DOHH2 (cell line): ENCODE data around the gene MAT2B.

Experiments used
- H3F3A ChIP-seq: fragments of 200-600 bp; sonication (generic), shearing (Covaris generic); 2 replicates; pipeline ENCODE4 v1.6.0; 2016; ENCODE audit warnings: antibody characterized with exemption, mild to moderate bottlenecking; ENCODE audit not compliant: control insufficient read depth, insufficient read depth
- H3K27ac ChIP-seq: fragments of 200-600 bp; sonication (generic); 2 replicates; pipeline ENCODE4 v1.5.1; 2014; ENCODE audit warnings: low read depth, mild to moderate bottlenecking, low read length, moderate library complexity
- H3K27me3 ChIP-seq: fragments of 200-600 bp; sonication (generic); 2 replicates; pipeline ENCODE4 v1.6.1; 2014; ENCODE audit warnings: mild to moderate bottlenecking, low read length, mixed read lengths; ENCODE audit not compliant: control insufficient read depth
- H3K36me3 ChIP-seq: fragments of 200-600 bp; sonication (generic); 2 replicates; pipeline ENCODE4 v1.6.1; 2014; ENCODE audit warnings: mild to moderate bottlenecking, low read length, moderate library complexity, mixed read lengths; ENCODE audit not compliant: control insufficient read depth
- H3K4me1 ChIP-seq: fragments of 200-600 bp; sonication (generic); 2 replicates; pipeline ENCODE4 v1.6.1; 2014; ENCODE audit warnings: mild to moderate bottlenecking, low read length, mixed read lengths; ENCODE audit not compliant: control insufficient read depth
- H3K4me2 ChIP-seq: fragments of 200-600 bp; sonication (generic); 2 replicates; pipeline ENCODE4 v1.6.0; 2014; ENCODE audit warnings: mild to moderate bottlenecking, low read length, moderate library complexity
- H3K4me3 ChIP-seq: fragments of 200-600 bp; sonication (generic); 2 replicates; pipeline ENCODE4 v1.5.1; 2014; ENCODE audit warnings: mild to moderate bottlenecking, low read length, mixed read lengths
- H3K79me2 ChIP-seq: fragments of 200-600 bp; sonication (generic); 2 replicates; pipeline ENCODE4 v1.6.1; 2014; ENCODE audit warnings: mild to moderate bottlenecking, low read length, mixed read lengths; ENCODE audit not compliant: control insufficient read depth
- H3K9me2 ChIP-seq: fragments of 200-600 bp; sonication (generic); replicated peaks from 2 replicates; pipeline ENCODE4 v1.6.1; 2014; ENCODE audit warnings: mild to moderate bottlenecking, low read length, mixed read lengths; ENCODE audit not compliant: control insufficient read depth
- H3K9me3 ChIP-seq: fragments of 200-600 bp; sonication (generic); 2 replicates; pipeline ENCODE4 v1.6.1; 2014; ENCODE audit warnings: antibody characterized with exemption, low read length, mixed read lengths; ENCODE audit not compliant: control insufficient read depth, insufficient read depth
- H4K20me1 ChIP-seq: fragments of 200-600 bp; sonication (generic); 2 replicates; pipeline ENCODE4 v1.6.0; 2014; ENCODE audit warnings: low read depth, mild to moderate bottlenecking, antibody characterized with exemption, low read length, moderate library complexity; ENCODE audit not compliant: control insufficient read depth, insufficient read depth
- CTCF ChIP-seq: fragments of 200-600 bp; sonication (generic); IDR thresholded peaks from one replicate; pipeline ENCODE4 v1.5.1; 2014; ENCODE audit warnings: antibody characterized with exemption, mild to moderate bottlenecking, low read depth, low read length; ENCODE audit not compliant: poor library complexity, severe bottlenecking
- EZH2phosphoT487 ChIP-seq: fragments of 200-600 bp; sonication (generic); IDR thresholded peaks from 2 replicates; pipeline ENCODE4 v1.6.1; 2017; ENCODE audit warnings: borderline replicate concordance, mild to moderate bottlenecking, antibody characterized with exemption, low read length, moderate library complexity, mixed read lengths

MAT2B gene

GRCh38 chr5:163497315-163497714 is 8.1 kb upstream of the MAT2B start:
- Histone ChIP-seq H4K20me1 (no peaks in the 10 kb centered on the region), H3K27ac (no peak overlapping the region), H3K9me3 (no peaks in the 10 kb centered on the region), H3K4me1 (no peaks in the 10 kb centered on the region; the same call in 1 of the 2 replicates), H3F3A (peaks cover 8% of the 10 kb centered on the region), H3K27me3 (no peaks in the 10 kb centered on the region), H3K4me3 (no peak overlapping the region), H3K9me2 (no peaks in the 10 kb centered on the region), H3K79me2 (no peaks in the 10 kb centered on the region), H3K36me3 (peaks cover 11% of the 10 kb centered on the region), H3K4me2 (no peak overlapping the region)
- TF ChIP-seq EZH2phosphoT487: no peak
- TF ChIP-seq CTCF: no peak

GRCh38 chr5:163498886-163499285 is 6.5 kb upstream of the MAT2B start:
- no peaks in the 10 kb centered on the region for H4K20me1 ChIP-seq
- H3K79me2 ChIP-seq: peaks cover 4% of the 10 kb centered on the region
- H3K27ac ChIP-seq: no peak overlapping the region
- peaks cover 9% of the 10 kb centered on the region for H3K4me1 ChIP-seq
- no peak for TF ChIP-seq EZH2phosphoT487
- TF ChIP-seq CTCF: no peak
- H3K27me3 ChIP-seq: no peaks in the 10 kb centered on the region
- peaks cover 8% of the 10 kb centered on the region for H3F3A ChIP-seq
- no peak overlapping the region for H3K4me3 ChIP-seq
- H3K4me2 ChIP-seq: no peak overlapping the region
- H3K36me3 ChIP-seq: no peaks in the 10 kb centered on the region
- no peaks in the 10 kb centered on the region for H3K9me3 ChIP-seq
- no peaks in the 10 kb centered on the region for H3K9me2 ChIP-seq

- Histone ChIP-seq H4K20me1 (peaks cover 15% of the 10 kb centered on the region), H3K27ac (peak overlapping the region; percentile 70; the same call in 1 of the 2 replicates), H3K4me1 (peaks cover 22% of the 10 kb centered on the region), H3K36me3 (peaks cover 9% of the 10 kb centered on the region), H3K9me3 (no peaks in the 10 kb centered on the region), H3K4me2 (peak overlapping the region; percentile 92), H3K4me3 (peak overlapping the region; percentile 93), H3K9me2 (no peaks in the 10 kb centered on the region), H3K79me2 (peaks cover 36% of the 10 kb centered on the region), H3K27me3 (no peaks in the 10 kb centered on the region), H3F3A (peaks cover 8% of the 10 kb centered on the region)
- TF ChIP-seq CTCF (no peak), EZH2phosphoT487 (no peak)
Observed at GRCh38 chr5:163502521-163502920, 2.9 kb upstream of the MAT2B start.
